Liver (tissue), 3 donors: Measurements from ENCODE around the gene GPR132.

ENCODE experiments used
- JUND ChIP-seq, 2 donors: IDR thresholded peaks; 2 replicates each; pipeline ENCODE4 v1.6.1; 2016; ENCODE audit warnings: antibody characterized with exemption in 2 of 2
- RAD21 ChIP-seq, 2 donors: IDR thresholded peaks; 2 replicates each; pipeline ENCODE4 v1.6.1; 2016; ENCODE audit warnings: antibody characterized with exemption in 2 of 2, mild to moderate bottlenecking in 2 of 2
- SP1 ChIP-seq: IDR thresholded peaks from 2 replicates; pipeline ENCODE4 v1.6.1; 2018; ENCODE audit warnings: antibody characterized with exemption, mild to moderate bottlenecking
- TF ChIP-seq, protein P1 (sequence below): fragments of 150-350 bp; IDR thresholded peaks from 2 replicates; pipeline ENCODE4 v1.5.1; 2017; ENCODE audit warnings: improper control_type of control experiment, low read depth, low read length; ENCODE audit not compliant: missing input control
- donor health status: healthy.
- donor health status: healthy.

DNA sequence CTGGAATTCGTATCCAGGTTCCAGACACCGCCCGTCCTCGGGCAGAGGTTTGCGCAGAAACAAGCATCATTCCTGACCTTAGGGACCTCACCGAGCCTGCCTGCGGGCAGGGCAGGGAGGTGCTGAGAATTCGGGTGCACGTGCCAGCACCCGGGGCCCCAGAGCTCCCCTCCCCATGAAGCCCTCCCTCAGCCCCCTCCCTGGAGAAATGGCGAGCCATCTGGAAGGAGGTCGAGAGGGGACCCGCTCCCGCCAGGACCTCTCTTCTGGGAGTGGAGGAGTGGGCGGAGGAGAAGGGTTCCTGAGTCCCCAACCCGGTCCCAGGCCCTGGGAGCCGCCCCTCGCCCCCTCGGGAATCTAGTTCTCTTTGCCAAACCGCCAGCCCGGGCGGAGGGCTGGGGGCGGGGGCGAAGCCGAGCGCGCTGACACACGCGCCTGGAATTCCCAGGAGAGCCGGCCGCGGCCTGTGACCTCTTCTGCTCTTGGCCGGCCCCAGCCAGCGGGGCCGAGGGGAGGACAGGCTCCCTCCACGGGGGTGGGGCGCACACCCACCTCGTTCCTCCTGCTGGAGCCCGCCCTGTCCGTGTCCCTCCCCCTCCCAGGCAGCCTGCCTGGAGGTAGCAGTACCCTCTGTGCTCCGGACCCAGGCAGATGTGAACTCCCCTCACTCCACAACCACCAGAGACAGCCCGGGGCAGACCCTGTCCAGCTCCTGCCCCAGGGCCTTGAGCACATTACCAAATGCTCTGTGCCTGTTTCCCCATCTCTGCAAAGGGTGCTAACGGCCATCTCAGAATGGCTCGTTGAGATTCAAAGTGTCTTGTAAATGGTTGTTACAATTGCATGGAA lies 23.0 kb upstream of the GPR132 start:
- TF ChIP-seq RAD21 (IDR thresholded peaks at IDR 0.05), result no peak
- TF ChIP-seq, protein P1, sequence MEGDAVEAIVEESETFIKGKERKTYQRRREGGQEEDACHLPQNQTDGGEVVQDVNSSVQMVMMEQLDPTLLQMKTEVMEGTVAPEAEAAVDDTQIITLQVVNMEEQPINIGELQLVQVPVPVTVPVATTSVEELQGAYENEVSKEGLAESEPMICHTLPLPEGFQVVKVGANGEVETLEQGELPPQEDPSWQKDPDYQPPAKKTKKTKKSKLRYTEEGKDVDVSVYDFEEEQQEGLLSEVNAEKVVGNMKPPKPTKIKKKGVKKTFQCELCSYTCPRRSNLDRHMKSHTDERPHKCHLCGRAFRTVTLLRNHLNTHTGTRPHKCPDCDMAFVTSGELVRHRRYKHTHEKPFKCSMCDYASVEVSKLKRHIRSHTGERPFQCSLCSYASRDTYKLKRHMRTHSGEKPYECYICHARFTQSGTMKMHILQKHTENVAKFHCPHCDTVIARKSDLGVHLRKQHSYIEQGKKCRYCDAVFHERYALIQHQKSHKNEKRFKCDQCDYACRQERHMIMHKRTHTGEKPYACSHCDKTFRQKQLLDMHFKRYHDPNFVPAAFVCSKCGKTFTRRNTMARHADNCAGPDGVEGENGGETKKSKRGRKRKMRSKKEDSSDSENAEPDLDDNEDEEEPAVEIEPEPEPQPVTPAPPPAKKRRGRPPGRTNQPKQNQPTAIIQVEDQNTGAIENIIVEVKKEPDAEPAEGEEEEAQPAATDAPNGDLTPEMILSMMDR, result no peak
- TF ChIP-seq SP1, result no peak
- no peak for TF ChIP-seq JUND (IDR thresholded peaks at IDR 0.05)
